A204.1 (cell line): ENCODE measurements around the gene CP.
"Not testable (repeated sequence)": the region's sequence is repeated elsewhere in the genome, so short reads cannot be mapped to it uniquely, and the experiment has no call there.

ENCODE experiments used
- FAIRE-seq: peaks from 2 replicates; lab custom pipeline; 2012; peaks lifted over from hg19 to GRCh38; lab: Jason Lieb, UNC

The CP gene

GRCh38 chr3:149226776-149227175 is 5.1 kb upstream of the CP start:
- no peak for FAIRE-seq

GRCh38 chr3:149224736-149225594 is 3.3 kb upstream of the CP start:
- no peak for FAIRE-seq

- FAIRE-seq = no peak
Measured at GRCh38 chr3:149223461-149223820, 1.8 kb upstream of the CP start.

- FAIRE-seq = not testable (repeated sequence)
Measured at GRCh38 chr3:149219380-149220121, 2.1 kb downstream of the CP start.

GRCh38 chr3:149217347-149217746 is 4.3 kb downstream of the CP start:
- no peak for FAIRE-seq

- FAIRE-seq = no peak
Measured at GRCh38 chr3:149216193-149216869, 5.3 kb downstream of the CP start.

GRCh38 chr3:149215515-149215914 is 6.1 kb downstream of the CP start:
- no peak for FAIRE-seq

GRCh38 chr3:149214702-149215101 is 6.9 kb downstream of the CP start:
- no peak for FAIRE-seq

GRCh38 chr3:149212386-149212785 is 9.2 kb downstream of the CP start:
- no peak for FAIRE-seq

- no peak for FAIRE-seq
Measured at GRCh38 chr3:149209431-149209830, 12.2 kb downstream of the CP start.

GRCh38 chr3:149207475-149207874 is 14.2 kb downstream of the CP start:
- no peak for FAIRE-seq

- no peak for FAIRE-seq
Measured at GRCh38 chr3:149204390-149204991, 17.1 kb downstream of the CP start.

GRCh38 chr3:149203758-149204157 is 17.9 kb downstream of the CP start:
- FAIRE-seq = no peak

- FAIRE-seq = no peak
Measured at GRCh38 chr3:149199474-149199873, 22.2 kb downstream of the CP start.

GRCh38 chr3:149198611-149199010 is 23.0 kb downstream of the CP start:
- no peak for FAIRE-seq

- no peak for FAIRE-seq
Measured at GRCh38 chr3:149197669-149198068, 24.0 kb downstream of the CP start.

- FAIRE-seq = not testable (repeated sequence)
Measured at GRCh38 chr3:149196805-149197592, 24.6 kb downstream of the CP start.

- no peak for FAIRE-seq
Measured at GRCh38 chr3:149195221-149195620, 26.4 kb downstream of the CP start.

- no peak for FAIRE-seq
Measured at GRCh38 chr3:149188494-149188893, 33.1 kb downstream of the CP start.

- no peak for FAIRE-seq
Measured at GRCh38 chr3:149186721-149187120, 34.9 kb downstream of the CP start.

- FAIRE-seq = no peak
Measured at GRCh38 chr3:149186219-149186618, 35.4 kb downstream of the CP start.

- FAIRE-seq = no peak
Measured at GRCh38 chr3:149181182-149181581, 40.4 kb downstream of the CP start.
